ENCODE data around the gene CENPA.
"Not testable (repeated sequence)": the region's sequence is repeated elsewhere in the genome, so short reads cannot be mapped to it uniquely, and the experiment has no call there.

CENPA gene

DNA sequence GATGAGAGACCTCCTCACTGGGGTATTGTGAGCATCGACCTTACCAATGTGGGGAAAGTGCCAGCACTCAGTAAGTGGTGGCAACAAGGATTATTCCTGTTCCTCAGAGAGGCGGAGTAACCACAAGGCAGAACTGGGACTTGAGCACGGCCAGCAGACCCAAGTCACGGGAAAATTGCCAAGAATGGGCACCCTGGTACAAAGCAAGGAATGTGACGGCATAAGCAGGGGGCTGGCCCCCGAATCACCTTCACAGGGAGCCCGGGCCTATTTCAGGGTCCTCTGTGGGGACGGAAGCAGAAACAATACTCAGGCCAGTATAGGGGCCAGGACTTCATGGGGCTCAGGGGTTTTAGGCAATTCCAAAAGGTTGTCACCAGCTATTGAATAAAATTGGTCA, 25.4 kb downstream of the CENPA start:
- no peaks in the 10 kb centered on the region for H3K27me3 ChIP-seq (ENCODE audit: low read depth, low read length)
- TF ChIP-seq EZH2phosphoT487 (IDR thresholded peaks at IDR 0.05; ENCODE audit: low read depth) (no peak), CTCF (IDR thresholded peaks at IDR 0.05; ENCODE audit: low read depth, low read length) (no peak)
- no peak overlapping the region for H3K4me2 ChIP-seq (ENCODE audit: low read length)
- H3K36me3 ChIP-seq (replicated peaks; ENCODE audit: low read depth, low read length): no peaks in the 10 kb centered on the region
- no peak overlapping the region for H3K27ac ChIP-seq (ENCODE audit: low read length)
- no peak overlapping the region for H3K4me3 ChIP-seq (ENCODE audit: low read length)
- no peaks in the 10 kb centered on the region for H3K9me3 ChIP-seq (ENCODE audit: insufficient read depth, low read length)
- no peak overlapping the region for H2AFZ ChIP-seq (ENCODE audit: low read depth, low read length)
- no peaks in the 10 kb centered on the region for H3K79me2 ChIP-seq (ENCODE audit: low read length)
- H4K20me1 ChIP-seq (ENCODE audit: insufficient read depth, low read length): no peaks in the 10 kb centered on the region
- H3K4me1 ChIP-seq (ENCODE audit: low read length): peaks cover 8% of the 10 kb centered on the region
- H3K9ac ChIP-seq (ENCODE audit: low read length): no peak overlapping the region

GRCh38 chr2:26811791-26812694, 26.2 kb downstream of the CENPA start:
- H3K36me3 ChIP-seq (replicated peaks; ENCODE audit: low read depth, low read length): no peaks in the 10 kb centered on the region
- H3K9ac ChIP-seq (ENCODE audit: low read length): no peak overlapping the region
- H3K79me2 ChIP-seq (ENCODE audit: low read length): no peaks in the 10 kb centered on the region
- H3K27ac ChIP-seq (ENCODE audit: low read length): no peak overlapping the region
- H3K4me3 ChIP-seq (ENCODE audit: low read length): no peak overlapping the region
- TF ChIP-seq EZH2phosphoT487 (IDR thresholded peaks at IDR 0.05; ENCODE audit: low read depth) (no peak), CTCF (IDR thresholded peaks at IDR 0.05; ENCODE audit: low read depth, low read length) (no peak)
- H3K4me1 ChIP-seq (ENCODE audit: low read length): peaks cover 8% of the 10 kb centered on the region
- H3K9me3 ChIP-seq (ENCODE audit: insufficient read depth, low read length): no peaks in the 10 kb centered on the region
- H4K20me1 ChIP-seq (ENCODE audit: insufficient read depth, low read length): no peaks in the 10 kb centered on the region
- H3K4me2 ChIP-seq (ENCODE audit: low read length): no peak overlapping the region
- no peak overlapping the region for H2AFZ ChIP-seq (ENCODE audit: low read depth, low read length)
- H3K27me3 ChIP-seq (ENCODE audit: low read depth, low read length): no peaks in the 10 kb centered on the region

GRCh38 chr2:26812731-26813130, 26.9 kb downstream of the CENPA start:
- Histone ChIP-seq H3K9me3 (ENCODE audit: insufficient read depth, low read length) (no peaks in the 10 kb centered on the region), H4K20me1 (ENCODE audit: insufficient read depth, low read length) (no peaks in the 10 kb centered on the region), H3K27ac (ENCODE audit: low read length) (no peak overlapping the region), H3K27me3 (ENCODE audit: low read depth, low read length) (no peaks in the 10 kb centered on the region), H3K4me1 (ENCODE audit: low read length) (peaks cover 8% of the 10 kb centered on the region), H3K4me3 (ENCODE audit: low read length) (no peak overlapping the region), H3K4me2 (ENCODE audit: low read length) (no peak overlapping the region), H2AFZ (ENCODE audit: low read depth, low read length) (no peak overlapping the region), H3K9ac (ENCODE audit: low read length) (no peak overlapping the region), H3K79me2 (ENCODE audit: low read length) (no peaks in the 10 kb centered on the region), H3K36me3 (replicated peaks; ENCODE audit: low read depth, low read length) (no peaks in the 10 kb centered on the region)
- TF ChIP-seq CTCF (IDR thresholded peaks at IDR 0.05; ENCODE audit: low read depth, low read length): no peak
- TF ChIP-seq EZH2phosphoT487 (IDR thresholded peaks at IDR 0.05; ENCODE audit: low read depth): no peak

DNA sequence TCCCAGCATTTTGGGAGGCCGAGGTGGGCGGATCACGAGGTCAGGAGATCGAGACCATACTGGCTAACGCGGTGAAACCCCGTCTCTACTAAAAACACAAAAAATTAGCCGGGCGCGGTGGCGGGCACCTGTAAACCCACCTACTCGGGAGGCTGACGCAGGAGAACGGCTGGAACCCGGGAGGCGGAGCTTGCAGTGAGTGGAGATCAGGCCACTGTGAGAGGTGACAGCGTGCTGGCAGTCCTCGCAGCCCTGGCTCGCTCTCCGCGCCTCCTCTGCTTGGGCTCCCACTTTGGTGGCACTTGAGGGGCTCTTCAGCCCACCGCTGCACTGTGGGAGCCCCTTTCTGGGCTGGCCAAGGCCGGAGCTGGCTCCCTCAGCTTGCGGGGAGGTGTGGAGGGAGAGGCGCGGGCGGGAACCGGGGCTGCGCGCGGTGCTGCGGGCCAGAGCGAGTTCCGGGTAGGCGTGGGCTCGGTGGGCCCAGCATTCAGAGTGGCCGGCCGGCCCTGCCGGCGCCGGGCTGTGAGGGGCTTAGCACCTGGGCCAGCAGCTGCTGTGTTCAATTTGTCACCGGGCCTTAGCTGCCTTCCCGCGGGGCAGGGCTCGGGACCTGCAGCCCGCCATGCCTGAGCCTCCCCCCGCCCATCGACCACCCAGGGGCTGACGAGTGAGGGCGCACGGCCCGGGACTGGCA, 28.4 kb downstream of the CENPA start:
- H4K20me1 ChIP-seq (ENCODE audit: insufficient read depth, low read length); H3K4me2 ChIP-seq (ENCODE audit: low read length); H3K4me1 ChIP-seq (ENCODE audit: low read length); H3K9me3 ChIP-seq (ENCODE audit: insufficient read depth, low read length); H3K27me3 ChIP-seq (ENCODE audit: low read depth, low read length); H3K9ac ChIP-seq (ENCODE audit: low read length); H3K27ac ChIP-seq (ENCODE audit: low read length); H3K4me3 ChIP-seq (ENCODE audit: low read length); H2AFZ ChIP-seq (ENCODE audit: low read depth, low read length); H3K79me2 ChIP-seq (ENCODE audit: low read length); H3K36me3 ChIP-seq (replicated peaks; ENCODE audit: low read depth, low read length): not testable (repeated sequence)

Measured in OCI-LY3 (cell line).